HG03571 (cell line): Measurements from ENCODE around the gene CERS1.

Source experiments
- ATAC-seq: cut with Tn5 transposase; IDR thresholded peaks from one replicate; pipeline ENCODE4 v1.9.1; 2021; ENCODE audit not compliant: unreplicated experiment

The CERS1 gene

DNA sequence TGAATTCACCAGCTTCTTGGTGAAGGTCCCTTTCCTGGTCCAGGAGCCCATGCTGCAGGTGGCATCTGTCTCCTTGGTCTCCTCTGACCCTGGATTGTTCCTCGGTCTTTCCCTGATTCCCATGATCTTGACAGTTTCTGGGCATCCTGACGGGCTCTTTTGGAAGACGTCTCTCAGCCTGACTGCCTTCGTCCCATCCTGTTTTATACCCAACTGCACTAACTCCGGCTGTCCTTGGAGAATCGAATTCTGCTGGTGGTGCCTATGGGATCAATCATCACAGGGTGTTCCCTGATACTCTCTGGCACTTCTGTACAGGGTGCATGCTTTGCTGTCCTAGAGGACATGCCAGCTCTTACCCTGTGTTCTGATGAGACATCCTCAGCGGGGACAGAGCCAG is 19.1 kb downstream of the CERS1 start:
- no peak for ATAC-seq

DNA sequence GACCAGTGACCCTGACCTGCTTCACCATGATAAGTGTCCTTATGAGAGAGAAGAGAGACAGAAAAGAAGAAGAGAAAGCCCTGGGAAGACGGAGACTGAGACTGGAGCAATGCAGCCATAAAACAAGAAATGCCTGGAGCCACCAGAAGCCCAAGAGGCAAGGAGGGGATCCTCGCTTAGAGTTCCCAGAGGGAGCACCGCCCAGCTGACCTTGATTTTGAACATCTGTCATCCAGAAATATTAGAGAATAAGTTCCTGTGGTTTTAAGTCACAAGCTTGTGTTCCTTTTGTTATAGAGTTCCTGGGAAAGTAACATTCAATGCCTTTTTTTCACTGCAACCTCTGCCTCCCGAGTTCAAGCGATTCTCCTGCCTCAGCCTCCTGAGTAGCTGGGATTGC is 20.2 kb downstream of the CERS1 start:
- no peak for ATAC-seq

DNA sequence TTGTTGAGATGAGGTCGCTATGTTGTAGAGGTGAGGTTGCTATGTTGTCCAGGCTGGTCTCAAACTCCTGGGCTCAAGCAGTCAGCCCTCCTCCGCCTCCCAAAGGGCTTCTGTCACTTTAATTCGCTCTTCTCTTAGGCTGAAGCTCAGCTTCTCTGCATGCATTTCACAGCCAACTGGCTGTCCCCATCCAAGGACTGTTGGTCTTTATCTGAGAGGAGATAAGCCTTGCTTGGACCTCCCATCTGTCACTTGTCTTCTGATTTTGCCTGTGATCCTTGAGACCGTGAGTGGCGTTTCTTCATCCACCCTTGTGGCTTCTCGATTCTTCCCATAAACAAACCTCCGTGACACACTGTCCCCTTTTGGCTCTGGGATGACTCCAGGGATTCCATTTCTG is 24.4 kb downstream of the CERS1 start:
- no peak for ATAC-seq

DNA sequence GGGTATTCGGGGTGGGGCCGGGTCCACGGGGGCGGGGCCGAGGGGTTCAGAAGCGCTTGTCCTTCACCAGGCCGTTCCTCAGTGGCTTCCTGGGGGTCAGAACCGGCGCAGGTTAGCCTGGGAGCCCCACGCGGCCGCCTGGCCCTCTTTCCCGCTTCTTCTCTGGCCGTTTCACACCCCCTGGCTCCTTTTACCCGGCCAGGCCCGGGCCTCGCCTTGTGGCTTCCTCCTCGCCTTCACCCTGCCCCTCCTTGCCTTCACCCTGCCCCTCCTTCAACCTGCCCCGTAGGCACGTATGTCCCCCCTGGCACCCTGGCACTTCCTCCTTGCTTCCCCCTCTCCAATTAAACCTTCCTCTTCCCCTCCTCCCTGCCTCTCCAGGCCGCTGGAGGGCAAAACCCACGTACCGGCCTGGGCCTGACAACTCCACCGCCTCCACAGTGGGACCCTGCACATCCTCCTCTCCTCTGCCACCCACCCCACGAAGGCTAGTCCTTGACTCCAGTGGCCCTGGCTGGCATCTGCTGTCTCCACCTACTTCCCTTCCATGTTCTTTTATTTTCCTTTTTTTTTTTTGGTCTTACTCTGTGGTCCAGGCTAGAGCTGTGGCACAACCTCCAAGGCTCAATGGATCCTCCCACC is 25.3 kb downstream of the CERS1 start:
- no peak for ATAC-seq

DNA sequence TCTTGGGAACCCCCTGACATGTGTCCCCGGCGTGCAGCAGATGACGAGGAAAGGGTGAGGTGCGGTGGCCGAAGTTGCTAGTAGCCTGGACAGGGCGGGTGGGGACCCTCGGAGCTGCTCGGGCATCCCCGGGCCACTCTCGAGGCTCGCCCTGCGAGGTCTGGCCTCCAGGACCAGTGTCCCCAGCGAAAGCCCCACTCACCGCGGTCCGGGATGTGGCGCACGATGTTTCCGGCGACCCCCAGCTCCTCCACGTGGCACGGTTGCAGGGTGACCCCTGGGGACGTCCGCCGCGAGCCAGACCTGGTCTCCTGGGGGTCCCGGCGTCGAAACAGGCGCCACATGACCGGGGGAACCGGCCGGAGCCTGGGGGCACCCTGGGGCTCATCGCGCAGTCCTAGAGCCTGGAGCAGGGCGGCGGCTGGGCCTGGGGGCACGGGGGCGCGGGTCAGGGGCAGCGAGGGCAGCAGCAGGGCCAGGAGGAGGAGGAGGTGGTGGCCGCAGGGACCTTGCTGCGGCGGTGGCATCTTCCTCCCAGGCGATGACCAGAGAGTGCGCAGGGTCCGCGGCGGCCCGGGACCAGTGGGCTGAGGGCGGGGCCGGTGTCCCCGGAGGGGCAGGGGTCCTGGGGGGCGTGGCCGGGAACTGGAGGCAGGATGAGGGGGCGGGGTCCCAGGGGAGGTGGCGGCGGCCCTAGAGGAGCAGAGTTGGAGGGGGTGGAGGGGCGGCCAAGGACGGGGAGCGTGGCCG is 26.0 kb downstream of the CERS1 start:
- no peak for ATAC-seq

DNA sequence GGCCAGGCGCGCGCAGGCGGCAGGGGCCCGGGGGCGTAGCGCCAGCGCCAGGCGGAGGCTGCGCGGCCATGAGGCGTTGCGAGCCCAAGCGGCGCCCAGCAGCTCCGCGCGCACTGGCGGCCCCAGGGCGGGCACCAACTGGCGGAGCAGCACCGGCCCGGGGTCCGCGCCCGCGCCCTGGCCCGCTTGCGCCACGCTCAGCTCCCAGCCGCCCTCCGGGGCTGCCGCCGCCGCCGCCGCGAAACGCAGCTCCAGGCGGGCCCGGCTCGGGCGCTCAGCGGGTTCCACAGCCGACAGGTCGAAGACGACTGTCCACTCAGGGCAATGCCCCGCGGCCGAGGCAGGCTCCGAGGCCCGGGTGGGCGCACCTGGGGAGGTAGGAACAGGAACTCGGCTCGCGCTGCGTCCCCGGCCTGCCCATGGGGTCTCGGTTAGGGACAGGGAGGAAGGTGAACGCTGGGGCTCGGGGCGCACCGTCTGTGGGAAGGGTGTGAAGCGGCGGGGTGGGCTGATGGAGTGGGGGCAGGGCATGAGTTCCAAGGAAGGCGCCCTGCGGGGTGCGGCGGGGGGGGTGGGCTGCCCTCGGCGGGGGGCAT is 26.8 kb downstream of the CERS1 start:
- ATAC-seq, result no peak

DNA sequence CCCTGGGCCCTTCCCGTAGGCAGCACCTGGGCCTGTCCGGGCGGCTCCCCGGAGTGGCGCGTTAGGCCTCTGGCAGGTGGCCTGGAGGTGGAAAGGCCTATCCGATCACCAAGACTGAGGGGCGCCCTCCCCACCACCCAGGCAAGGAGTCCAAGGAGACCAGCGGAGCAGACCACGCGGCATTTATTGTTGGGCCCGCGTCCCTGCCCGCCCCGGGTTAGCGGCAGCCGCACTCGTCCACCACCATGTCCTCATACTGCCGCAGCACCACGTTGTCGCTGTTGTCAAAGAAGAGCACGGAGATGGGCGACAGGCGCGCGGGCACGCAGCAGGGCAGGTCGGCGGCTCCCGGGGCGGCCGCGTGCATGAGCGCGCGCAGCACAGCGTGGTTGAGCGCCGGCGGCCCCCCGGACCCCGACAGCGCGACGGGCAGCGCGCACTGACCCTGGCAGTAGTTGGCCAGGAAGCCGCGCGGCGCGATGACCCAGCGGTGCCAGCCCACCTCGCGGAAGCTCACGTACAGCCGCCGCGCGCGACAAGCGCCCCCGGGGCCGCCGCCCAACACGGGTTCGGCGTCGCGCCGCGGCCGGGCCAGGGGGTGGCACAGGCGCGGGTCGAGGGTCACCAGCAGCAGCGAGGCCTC is 27.5 kb downstream of the CERS1 start:
- ATAC-seq, result no peak

DNA sequence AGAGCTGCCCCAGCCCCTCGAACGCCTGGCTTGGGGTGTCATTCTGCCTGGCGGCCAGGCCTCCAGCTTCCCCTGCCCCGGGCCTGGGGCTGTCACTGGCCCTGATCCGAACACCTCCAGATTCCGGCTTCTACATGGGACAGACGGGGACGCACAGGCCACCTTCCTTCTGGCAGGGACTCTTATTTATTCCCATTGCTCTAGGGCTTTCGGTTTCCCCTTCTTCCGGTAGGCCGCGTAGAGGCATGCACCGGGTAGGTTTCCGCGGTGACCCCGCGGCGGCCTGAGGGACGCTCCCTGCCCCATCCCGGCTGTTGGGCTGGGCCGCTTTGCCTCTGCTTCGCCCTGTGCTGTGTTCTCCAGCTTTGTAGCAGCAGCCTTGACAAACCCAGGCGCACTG is 28.2 kb downstream of the CERS1 start:
- ATAC-seq, result no peak

DNA sequence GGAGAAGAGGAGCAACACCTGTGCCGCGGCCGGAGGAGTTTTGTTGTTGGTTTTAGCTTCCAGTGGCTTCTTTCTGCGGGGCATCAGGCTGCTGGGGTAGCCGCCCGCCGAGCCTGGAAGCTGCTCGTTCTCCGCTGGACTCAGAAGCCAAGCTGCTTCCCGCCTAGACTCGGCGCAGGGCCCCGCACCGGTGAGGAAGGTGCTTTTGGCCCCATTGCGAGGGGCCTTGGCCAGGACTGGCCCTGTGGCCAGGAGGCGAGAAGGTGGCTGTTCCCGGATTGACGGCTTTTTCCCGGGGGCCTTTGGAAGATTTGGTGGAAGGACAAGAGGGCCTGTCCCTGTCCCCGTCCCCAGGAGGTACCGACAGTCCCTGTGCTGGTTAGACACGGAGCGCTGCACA is 28.8 kb downstream of the CERS1 start:
- ATAC-seq, result no peak

DNA sequence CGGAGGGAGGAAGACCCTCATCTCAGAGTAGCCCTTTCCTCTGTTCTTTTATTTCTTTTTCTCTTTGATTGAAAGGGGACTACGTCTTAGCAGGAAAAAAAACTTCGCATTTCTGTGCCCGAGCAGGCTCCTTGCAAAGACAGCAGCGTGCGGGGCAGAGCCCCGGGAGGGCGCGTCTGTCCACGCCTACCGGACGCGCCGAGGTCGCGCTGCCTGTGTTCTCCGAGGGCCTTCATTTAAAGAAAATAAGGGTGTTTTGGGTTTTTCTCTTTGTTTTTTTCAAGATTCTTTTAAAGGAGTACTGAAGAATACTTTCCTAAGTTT is 29.2 kb downstream of the CERS1 start:
- no peak for ATAC-seq

DNA sequence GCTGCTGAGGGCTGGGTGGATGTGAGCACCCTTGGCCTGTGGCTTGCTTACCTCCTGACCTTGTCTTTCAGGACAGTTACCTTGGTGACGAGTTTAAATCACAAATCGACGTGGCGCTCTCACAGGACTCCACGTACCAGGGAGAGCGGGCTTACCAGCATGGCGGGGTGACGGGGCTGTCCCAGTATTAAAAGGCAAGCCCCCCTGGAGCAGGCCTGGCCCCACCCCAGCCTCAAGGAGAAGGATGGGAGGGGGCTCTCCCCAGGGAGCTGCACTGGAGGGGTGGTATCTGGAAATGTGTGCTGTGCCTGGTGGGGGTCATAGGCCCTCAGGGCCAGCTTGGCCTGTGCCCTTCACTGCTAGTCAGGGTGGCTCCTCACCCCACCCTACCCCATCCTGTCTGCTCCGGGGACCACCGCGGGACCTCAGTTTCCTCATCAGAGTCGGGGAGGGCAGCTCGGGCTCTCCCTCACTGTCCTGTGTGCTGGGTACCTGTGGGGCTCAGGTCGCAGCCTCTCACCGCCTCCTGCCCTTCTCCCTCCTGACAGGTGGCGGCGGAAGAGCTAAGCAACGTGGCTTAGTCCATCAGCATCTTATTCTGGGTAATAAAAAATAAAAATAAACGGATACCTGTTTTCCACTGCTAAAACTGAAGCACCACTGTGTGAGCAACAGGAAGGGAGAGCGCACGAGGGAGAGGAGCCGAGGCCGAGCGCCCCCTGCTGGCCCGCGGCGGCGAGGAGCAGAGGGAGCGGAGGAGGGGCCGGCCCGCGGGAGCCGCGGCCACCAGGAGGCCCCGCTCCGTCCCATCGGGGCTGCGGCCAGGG is 29.8 kb downstream of the CERS1 start:
- no peak for ATAC-seq

DNA sequence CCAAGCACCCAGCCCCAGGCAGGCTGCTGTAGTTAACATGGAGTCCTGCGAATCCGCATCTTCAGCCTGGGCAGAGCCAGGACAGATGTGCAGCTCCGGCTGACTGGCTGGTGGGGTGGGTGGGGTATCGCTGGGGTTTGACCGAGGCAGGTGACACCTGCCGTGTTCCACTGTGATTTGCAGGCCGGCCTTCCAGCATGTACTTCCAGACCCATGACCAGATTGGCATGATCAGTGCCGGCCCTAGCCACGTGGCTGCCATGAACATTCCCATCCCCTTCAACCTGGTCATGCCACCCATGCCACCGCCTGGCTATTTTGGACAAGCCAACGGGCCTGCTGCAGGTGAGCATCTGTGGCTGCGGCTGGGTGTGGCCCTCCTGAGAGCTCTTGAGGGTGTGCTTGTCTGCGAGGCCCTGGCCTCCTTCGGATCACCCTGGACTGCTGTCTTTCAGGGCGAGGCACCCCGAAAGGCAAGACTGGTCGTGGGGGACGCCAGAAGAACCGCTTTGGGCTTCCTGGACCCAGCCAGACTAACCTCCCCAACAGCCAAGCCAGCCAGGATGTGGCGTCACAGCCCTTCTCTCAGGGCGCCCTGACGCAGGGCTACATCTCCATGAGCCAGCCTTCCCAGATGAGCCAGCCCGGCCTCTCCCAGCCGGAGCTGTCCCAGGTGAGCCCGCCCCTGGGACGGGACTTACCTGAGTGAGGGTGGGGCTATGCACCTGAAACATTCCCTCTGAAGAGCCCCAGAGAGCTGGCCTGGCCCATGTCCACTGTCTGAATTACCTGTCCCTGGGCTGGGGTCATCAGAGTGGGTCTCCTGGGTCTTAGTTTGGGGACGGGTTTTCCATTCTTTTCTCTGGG is 30.6 kb downstream of the CERS1 start:
- no peak for ATAC-seq

DNA sequence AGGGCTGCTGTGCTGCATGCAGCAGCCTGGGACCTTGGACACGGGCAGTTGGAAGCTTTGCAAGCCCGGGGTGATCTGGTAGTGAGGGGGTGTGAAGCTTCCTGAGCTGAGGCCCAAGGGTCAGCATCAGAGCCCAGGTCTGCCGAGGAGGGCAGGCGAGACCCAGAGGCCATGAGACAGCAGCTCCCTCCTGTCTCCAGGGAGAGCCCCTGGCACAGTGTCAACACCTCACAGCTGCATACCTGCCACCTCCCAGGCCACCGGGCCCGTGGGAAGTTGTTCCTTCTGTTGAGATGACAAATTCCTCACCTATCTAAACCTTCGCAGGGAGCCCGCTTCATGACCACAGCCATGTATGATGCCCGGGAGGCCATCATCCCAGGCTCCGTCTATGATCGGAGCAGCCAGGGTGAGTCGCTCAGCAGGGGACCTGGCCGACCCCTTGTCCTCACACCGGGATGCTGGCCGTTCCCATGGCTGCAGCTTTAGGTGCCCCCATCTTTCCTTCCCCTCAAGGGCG is 32.1 kb downstream of the CERS1 start:
- ATAC-seq, result no peak

DNA sequence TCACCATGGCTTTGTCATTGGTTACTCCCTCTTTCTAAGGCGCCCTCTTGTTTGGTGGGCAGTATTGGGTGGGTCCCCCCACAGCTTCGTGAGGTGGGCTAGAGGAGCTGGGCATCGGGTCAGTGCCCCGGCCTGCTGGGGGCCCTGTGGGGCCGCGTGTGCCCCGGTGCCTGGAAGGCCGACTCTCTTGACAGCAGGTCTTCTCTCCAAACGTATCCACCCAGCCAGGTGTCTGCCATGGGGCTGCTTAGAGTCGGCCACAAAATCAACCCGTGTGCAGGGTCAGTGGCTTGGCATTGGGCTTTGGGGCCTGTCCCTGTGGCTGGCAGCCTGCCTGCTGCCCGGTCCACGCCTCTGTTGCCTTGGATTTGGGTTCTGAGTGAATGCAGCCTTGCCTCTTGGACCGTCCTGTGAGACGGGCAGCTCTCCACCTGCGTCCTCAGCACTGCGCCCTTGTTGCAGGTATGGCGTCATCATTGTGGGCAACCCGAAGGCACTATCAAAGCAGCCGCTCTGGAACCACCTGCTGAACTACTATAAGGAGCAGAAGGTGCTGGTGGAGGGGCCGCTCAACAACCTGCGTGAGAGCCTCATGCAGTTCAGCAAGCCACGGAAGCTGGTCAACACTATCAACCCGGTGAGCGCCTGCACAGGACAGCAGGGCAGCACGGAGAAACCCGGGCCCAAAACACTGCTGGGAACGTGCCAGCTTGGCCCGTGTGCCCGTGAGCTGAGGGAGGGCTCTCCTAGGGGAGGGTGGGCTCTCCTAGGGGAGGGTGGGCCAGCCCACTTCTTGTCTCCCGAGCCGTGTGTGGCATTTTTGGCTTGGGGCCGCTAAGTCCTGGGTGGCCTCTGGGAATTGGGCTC is 32.7 kb downstream of the CERS1 start:
- no peak for ATAC-seq

DNA sequence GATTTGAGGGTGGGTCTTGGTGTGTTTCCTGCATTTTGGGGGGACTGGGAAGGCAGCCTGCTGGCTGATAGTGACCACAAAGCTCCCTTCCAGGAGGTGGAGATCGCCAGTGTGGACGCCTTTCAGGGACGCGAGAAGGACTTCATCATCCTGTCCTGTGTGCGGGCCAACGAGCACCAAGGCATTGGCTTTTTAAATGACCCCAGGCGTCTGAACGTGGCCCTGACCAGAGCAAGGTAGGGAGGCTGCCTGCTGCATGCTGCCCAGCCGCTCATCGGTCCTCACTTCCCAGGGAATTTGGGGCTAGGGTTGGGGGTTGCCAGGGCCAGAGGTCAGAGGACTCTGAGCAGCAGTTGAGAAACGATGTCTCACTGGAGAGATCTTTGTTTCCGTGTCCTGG is 34.0 kb downstream of the CERS1 start:
- ATAC-seq, result no peak

DNA sequence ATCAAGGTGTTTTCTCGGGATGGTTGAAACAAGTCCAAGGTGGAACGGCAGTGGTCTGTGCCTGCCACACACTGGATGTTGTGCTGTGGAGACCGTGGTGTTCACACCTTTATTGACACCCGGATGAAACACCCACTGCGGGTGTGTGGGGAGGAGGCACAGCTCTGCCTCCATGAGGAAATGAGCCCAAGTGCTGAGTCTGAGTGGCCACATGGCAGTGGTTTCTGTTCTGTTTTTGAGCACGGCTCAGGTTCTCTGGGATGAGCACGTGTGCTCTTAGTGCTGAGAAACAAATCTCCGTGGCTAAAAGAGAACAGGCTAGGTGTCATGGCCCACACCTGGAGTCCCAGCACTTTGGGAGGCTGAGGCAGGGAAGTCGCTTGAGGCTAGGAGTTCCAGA is 34.7 kb downstream of the CERS1 start:
- ATAC-seq, result no peak

DNA sequence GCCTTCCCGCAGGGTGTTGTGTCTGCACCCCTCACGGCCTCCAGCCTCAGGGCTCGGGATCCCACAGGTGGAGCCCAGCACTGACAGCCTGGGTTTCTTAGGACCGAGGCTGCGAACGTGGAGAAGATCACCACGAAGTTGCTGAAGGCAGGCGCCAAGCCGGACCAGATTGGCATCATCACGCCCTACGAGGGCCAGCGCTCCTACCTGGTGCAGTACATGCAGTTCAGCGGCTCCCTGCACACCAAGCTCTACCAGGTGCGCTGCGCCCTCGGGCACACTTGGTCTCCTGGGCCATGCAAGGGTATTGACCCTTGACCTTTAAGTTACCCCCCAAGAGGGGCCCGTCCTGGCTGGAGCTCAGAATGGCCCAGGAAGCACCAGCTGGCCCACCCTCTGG is 35.2 kb downstream of the CERS1 start:
- no peak for ATAC-seq

DNA sequence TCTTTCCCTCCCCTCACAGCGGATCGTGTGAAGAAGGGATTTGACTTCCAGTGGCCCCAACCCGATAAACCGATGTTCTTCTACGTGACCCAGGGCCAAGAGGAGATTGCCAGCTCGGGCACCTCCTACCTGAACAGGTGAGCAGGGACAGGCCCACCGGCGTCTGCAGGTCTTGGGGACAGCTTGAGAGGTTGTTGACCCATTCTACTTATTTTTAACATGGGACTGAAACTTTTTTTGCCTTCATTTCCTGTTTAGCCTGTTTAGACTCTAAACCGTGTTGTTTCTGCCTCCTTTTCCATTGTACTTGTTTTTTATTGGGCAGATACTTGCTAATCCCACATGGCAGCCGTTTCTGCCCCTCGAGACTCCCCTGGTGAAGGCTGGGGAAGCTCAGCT is 35.7 kb downstream of the CERS1 start:
- ATAC-seq, result no peak

DNA sequence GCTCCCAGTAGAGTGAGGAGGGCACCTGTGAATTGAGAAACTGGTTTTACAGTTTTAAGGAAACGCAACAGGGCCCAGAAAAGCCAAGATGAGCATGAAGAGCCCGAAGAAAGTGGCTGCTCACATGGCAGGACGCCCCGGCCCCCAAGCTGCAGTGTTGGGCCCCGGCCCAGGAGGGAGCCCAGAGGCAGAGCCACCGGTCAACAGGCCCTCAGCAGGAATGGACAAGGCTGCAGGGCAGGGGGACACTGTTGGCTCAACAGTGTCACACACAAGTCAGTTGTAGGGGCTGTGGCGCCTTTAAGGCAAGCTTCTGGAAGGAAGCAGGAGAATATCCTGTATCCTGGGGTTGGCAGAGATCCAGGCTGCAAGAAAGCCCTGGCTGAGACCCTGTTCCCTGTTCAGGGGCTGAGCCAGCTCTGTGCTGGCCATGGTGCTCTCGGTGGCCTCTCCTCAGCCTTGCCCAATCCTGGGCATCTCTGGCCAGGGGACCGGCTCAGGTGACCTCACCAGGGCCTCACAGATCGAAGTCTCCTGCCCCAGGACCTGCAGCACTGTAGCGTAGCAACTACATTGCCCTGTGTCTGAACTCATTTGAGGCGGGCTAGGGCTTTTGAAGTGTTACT is 36.2 kb downstream of the CERS1 start:
- no peak for ATAC-seq
